Inflammatory macrophage treated with lipopolysaccharide for 4 hours (primary cell): ENCODE results near the gene DEFB108B.
A peak's percentile ranks its signal among the peaks of the same experiment; 100 is the strongest.
"Not testable (repeated sequence)": the region's sequence is repeated elsewhere in the genome, so short reads cannot be mapped to it uniquely, and the experiment has no call there.

Source experiments
- DNase-seq: peaks from one replicate; pipeline ENCODE4 v3.0.0-alpha.2; 2020

Gene DEFB108B

GRCh38 chr11:71821539-71821938, 11.5 kb upstream of the DEFB108B start:
- DNase-seq, result not testable (repeated sequence)

- not testable (repeated sequence) for DNase-seq
Observed at GRCh38 chr11:71829247-71829646, 3.8 kb upstream of the DEFB108B start.

- DNase-seq, result not testable (repeated sequence)
Observed at GRCh38 chr11:71829686-71830085, 3.3 kb upstream of the DEFB108B start.

- not testable (repeated sequence) for DNase-seq
Observed at GRCh38 chr11:71842720-71843119, 9.7 kb downstream of the DEFB108B start.

- DNase-seq, result not testable (repeated sequence)
Observed at GRCh38 chr11:71843355-71843754, 10.4 kb downstream of the DEFB108B start.

GRCh38 chr11:71843858-71844257, 10.9 kb downstream of the DEFB108B start:
- DNase-seq, result no peak

GRCh38 chr11:71853895-71854294, 20.9 kb downstream of the DEFB108B start:
- DNase-seq, result not testable (repeated sequence)

GRCh38 chr11:71855880-71856279, 22.9 kb downstream of the DEFB108B start:
- peak; percentile 7 for DNase-seq

- not testable (repeated sequence) for DNase-seq
Observed at GRCh38 chr11:71860835-71861234, 27.8 kb downstream of the DEFB108B start.

GRCh38 chr11:71863978-71864627, 31.1 kb downstream of the DEFB108B start:
- DNase-seq, result peak; percentile 40

GRCh38 chr11:71867209-71867608, 34.2 kb downstream of the DEFB108B start:
- not testable (repeated sequence) for DNase-seq

GRCh38 chr11:71869931-71870330, 36.9 kb downstream of the DEFB108B start:
- DNase-seq, result peak; percentile 1

- not testable (repeated sequence) for DNase-seq
Observed at GRCh38 chr11:71870661-71871060, 37.7 kb downstream of the DEFB108B start.

GRCh38 chr11:71876262-71876661, 43.3 kb downstream of the DEFB108B start:
- not testable (repeated sequence) for DNase-seq

- DNase-seq, result not testable (repeated sequence)
Observed at GRCh38 chr11:71878059-71878458, 45.1 kb downstream of the DEFB108B start, which contains the start of gene DEFB131B. TSS of gene DEFB131B (plus strand) at chr11:71878453. CDS start at chr11:71878453, 0 bp downstream.

GRCh38 chr11:71885806-71886205, 52.8 kb downstream of the DEFB108B start:
- DNase-seq, result not testable (repeated sequence)
